Activated T-cell treated with anti-CD3 and anti-CD28 coated beads, Interleukin-2, amount 50 U/mL, for 72 hours (primary cell): Measurements from ENCODE around the gene DPH6. TPM values are rescaled to one million over a fixed set of nuclear protein-coding genes. Genes with fewer than 3 reads are reported as not detected.

Experiments used
- ATAC-seq, 2 donors: fragments of 150-1000 bp; cut with Tn5 transposase; replicated peaks in 1 of 2; 2 replicates each; pipeline ENCODE4 v1.10.0; 2021; ENCODE audit warnings: moderate library complexity in 2 of 2, mild to moderate bottlenecking in 1 of 2
- DNase-seq, 2 donors: peaks; one replicate each; pipeline ENCODE4 v3.0.0; 2021 to 2022; ENCODE audit warnings: mixed read lengths in 1 of 2
- H3K27ac Mint-ChIP-seq: one replicate; pipeline ENCODE4 v1.8.0; 2022; ENCODE audit warnings: mild to moderate bottlenecking, moderate library complexity, mixed read lengths
- H3K27me3 Mint-ChIP-seq: one replicate; pipeline ENCODE4 v1.8.0; 2022; ENCODE audit warnings: low read depth, mixed read lengths
- H3K36me3 Mint-ChIP-seq, 2 donors: one replicate each; pipeline ENCODE4 v1.8.0; 2022; ENCODE audit warnings: mixed read lengths in 2 of 2, mild to moderate bottlenecking in 1 of 2; ENCODE audit not compliant: insufficient read depth in 2 of 2
- H3K4me1 Mint-ChIP-seq: one replicate; pipeline ENCODE4 v1.8.0; 2022; ENCODE audit warnings: low read depth, mixed read lengths
- H3K4me3 Mint-ChIP-seq, 2 donors: one replicate each; pipeline ENCODE4 v1.8.0; 2022; ENCODE audit warnings: mild to moderate bottlenecking in 2 of 2, mixed read lengths in 2 of 2, moderate library complexity in 2 of 2
- H3K9me3 Mint-ChIP-seq, 2 donors: one replicate each; pipeline ENCODE4 v1.8.0; 2022; ENCODE audit warnings: mixed read lengths in 2 of 2
- total RNA-seq, 2 donors: library from RNA; stranded (reverse); gene quantifications; one replicate each; pipeline ENCODE4 v1.2.3, GENCODE V29; 2022

The DPH6 gene
- total RNA-seq, 2 donors from 2014 or later, result 8.8 to 10.5 TPM

DNA sequence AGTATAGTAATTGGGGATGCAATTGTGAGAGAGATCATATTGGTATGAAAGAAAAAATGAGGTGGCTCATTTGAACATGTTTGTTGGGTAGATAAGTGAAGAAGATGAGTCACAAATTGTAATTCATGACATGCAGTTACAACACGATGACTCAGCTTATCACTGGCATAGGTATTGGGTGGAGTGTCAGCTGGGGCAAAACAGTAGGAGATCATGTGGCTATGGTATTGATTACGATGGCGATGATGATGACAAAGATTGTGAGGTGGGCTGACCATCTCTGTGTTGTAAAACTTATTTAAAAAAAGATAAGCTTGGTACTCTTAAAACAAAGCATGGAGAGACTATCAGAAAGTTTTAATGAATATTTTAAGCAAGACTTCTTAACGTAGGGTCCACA lies 11.6 kb upstream of the DPH6 start:
- Mint-ChIP-seq H3K27ac (no peak overlapping the region), H3K4me1 (peaks cover 7% of the 10 kb centered on the region), H3K9me3 (peaks cover 0 to 1% of the 10 kb centered on the region in 2 donors), H3K4me3 (no peak overlapping the region), H3K36me3 (no peaks in the 10 kb centered on the region), H3K27me3 (no peaks in the 10 kb centered on the region)
- peak in 1 of 2 donors; percentile 70 for ATAC-seq
- no peak for DNase-seq

DNA sequence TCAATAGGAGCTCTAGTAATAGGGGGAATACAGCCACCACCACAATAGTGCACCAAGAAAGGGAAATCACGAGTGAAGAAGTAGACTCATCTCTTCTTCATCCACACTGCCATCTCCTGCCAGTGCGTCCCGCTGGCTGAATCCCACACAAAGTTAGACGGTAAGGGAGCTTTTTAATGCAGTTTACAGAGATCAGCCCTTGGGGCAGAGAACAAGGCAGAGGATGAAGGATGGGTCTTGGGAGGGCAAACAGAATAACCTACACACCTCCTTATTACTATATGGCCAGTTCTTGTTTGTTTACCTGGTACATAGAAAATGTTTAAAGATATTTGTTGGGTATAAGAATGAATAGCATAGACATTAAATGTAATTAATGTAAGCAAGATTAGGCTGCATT lies 11.0 kb upstream of the DPH6 start:
- no peak overlapping the region for H3K4me3 Mint-ChIP-seq
- H3K4me1 Mint-ChIP-seq, result peaks cover 7% of the 10 kb centered on the region
- H3K27ac Mint-ChIP-seq, result no peak overlapping the region
- peaks cover 0 to 1% of the 10 kb centered on the region in 2 donors for H3K9me3 Mint-ChIP-seq
- H3K36me3 Mint-ChIP-seq, result no peaks in the 10 kb centered on the region
- DNase-seq (no peak), ATAC-seq (no peak)
- H3K27me3 Mint-ChIP-seq, result no peaks in the 10 kb centered on the region

- Mint-ChIP-seq H3K4me1 (peaks cover 7% of the 10 kb centered on the region), H3K36me3 (no peaks in the 10 kb centered on the region), H3K27me3 (no peaks in the 10 kb centered on the region), H3K9me3 (peaks cover 0 to 1% of the 10 kb centered on the region in 2 donors), H3K27ac (no peak overlapping the region), H3K4me3 (no peak overlapping the region)
- ATAC-seq (no peak), DNase-seq (no peak)
Measured at GRCh38 chr15:35555244-35555643, 9.3 kb upstream of the DPH6 start.

DNA sequence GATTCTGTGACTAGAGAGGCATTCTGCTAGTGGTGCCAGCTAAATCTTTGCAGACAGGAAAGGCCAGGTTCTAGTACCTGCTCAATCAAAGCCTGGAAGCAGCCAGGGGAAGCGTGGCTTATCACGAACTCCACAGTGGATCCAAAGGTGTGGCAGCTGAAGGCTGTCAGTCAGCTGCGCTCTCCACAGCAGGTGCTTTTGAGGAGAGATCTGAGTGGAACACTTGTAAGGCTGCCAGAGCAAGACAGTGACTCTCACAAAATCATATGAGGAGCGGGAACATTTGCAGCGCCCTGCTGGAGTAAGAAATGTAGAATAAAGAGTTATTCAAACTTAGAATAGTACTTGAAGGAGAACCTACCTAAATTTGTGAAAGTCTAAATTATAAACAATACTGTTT lies 5.0 kb upstream of the DPH6 start:
- Mint-ChIP-seq H3K36me3 (peaks cover 0 to 2% of the 10 kb centered on the region in 2 donors), H3K27ac (no peak overlapping the region), H3K4me1 (peaks cover 13% of the 10 kb centered on the region), H3K9me3 (no peaks in the 10 kb centered on the region), H3K27me3 (no peaks in the 10 kb centered on the region), H3K4me3 (no peak overlapping the region)
- ATAC-seq (no peak), DNase-seq (no peak)

- ATAC-seq (no peak), DNase-seq (no peak)
- peaks cover 2% of the 10 kb centered on the region in 2 donors for H3K36me3 Mint-ChIP-seq
- no peak overlapping the region for H3K4me3 Mint-ChIP-seq
- H3K27ac Mint-ChIP-seq, result no peak overlapping the region
- H3K27me3 Mint-ChIP-seq, result no peaks in the 10 kb centered on the region
- peaks cover 24% of the 10 kb centered on the region for H3K4me1 Mint-ChIP-seq
- H3K9me3 Mint-ChIP-seq, result no peaks in the 10 kb centered on the region
Measured at GRCh38 chr15:35549567-35549966, 3.6 kb upstream of the DPH6 start.

DNA sequence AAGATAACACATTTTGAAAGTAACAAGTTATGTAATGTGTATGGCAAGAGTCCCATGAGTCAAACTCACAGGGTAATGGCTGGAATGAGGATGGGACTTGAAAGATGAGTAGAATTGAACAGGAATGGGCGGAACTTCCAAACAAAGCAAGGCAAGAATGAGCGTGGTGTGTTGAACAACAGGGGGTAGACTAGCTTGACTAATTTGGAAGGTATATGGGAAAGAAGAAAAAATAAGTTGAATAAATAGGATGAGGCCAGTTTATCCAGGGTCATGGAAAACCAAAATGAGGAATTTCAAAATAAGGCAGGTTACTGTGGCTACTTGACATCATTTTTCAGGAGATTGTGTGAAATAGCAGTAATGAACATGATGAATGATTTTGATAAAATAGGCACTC lies 2.5 kb upstream of the DPH6 start:
- H3K4me1 Mint-ChIP-seq, result peaks cover 30% of the 10 kb centered on the region
- H3K27ac Mint-ChIP-seq, result no peak overlapping the region
- ATAC-seq, result no peak
- H3K4me3 Mint-ChIP-seq, result no peak overlapping the region
- peaks cover 2% of the 10 kb centered on the region in 2 donors for H3K36me3 Mint-ChIP-seq
- H3K9me3 Mint-ChIP-seq, result no peaks in the 10 kb centered on the region
- no peaks in the 10 kb centered on the region for H3K27me3 Mint-ChIP-seq
- no peak for DNase-seq

- Mint-ChIP-seq H3K36me3 (peaks cover 2% of the 10 kb centered on the region in 2 donors), H3K27ac (no peak overlapping the region), H3K4me3 (no peak overlapping the region), H3K9me3 (no peaks in the 10 kb centered on the region), H3K4me1 (peaks cover 30% of the 10 kb centered on the region), H3K27me3 (no peaks in the 10 kb centered on the region)
- DNase-seq, result no peak
- no peak for ATAC-seq
Measured at GRCh38 chr15:35547775-35548364, 1.9 kb upstream of the DPH6 start.

DNA sequence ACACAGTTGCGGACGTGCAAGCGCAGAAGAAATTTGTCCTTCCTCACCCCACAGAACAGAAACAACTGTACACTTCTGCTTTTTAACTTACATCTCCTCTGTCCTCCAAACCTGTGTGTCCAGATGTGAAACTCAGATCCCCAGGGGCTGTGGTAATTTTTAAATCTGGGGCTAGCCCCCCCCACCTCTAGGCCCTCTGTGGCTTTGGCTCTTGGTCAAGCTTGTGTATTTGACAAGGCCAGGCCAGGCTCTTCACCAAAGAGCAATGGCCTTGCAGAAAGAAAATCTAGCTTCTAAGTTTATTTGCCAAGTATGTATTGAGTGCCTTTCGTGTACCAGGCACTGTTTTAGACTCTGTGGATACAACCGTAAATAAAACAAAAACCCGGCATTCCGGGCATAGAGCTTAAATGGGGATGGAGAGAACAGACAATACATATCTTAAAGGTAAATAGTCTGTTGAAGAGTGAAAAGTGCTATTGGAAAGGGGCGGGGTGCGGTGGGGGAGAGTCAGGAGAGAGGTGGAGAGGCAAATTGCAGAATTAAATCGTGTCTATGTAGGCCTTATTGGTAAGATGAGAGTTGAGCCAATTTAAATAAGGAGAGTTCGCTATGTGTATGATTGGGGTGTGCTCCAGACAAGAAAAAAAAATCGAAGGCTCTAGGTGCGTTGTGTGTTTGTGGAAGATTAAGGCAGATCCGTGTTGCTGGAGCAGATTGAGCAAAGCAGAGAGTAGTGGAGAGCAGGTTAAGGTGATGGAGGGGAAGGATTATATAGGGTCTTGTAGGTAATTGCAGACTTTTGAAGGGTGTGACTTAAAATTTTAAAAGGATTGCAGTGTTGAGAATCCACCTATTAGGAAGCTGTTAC lies 781 bp upstream of the DPH6 start:
- H3K4me3 Mint-ChIP-seq, result peak overlapping the region; percentile 91 to 99
- H3K9me3 Mint-ChIP-seq, result no peaks in the 10 kb centered on the region
- no peaks in the 10 kb centered on the region for H3K27me3 Mint-ChIP-seq
- peaks cover 2% of the 10 kb centered on the region in 2 donors for H3K36me3 Mint-ChIP-seq
- DNase-seq, result no peak
- ATAC-seq, result no peak
- peaks cover 30% of the 10 kb centered on the region for H3K4me1 Mint-ChIP-seq
- peak overlapping the region; percentile 91 for H3K27ac Mint-ChIP-seq

- Mint-ChIP-seq H3K9me3 (no peaks in the 10 kb centered on the region), H3K27me3 (no peaks in the 10 kb centered on the region), H3K27ac (peak overlapping the region; percentile 85), H3K4me3 (peak overlapping the region; percentile 91 to 99), H3K4me1 (peaks cover 30% of the 10 kb centered on the region), H3K36me3 (peaks cover 2% of the 10 kb centered on the region in 2 donors)
- ATAC-seq, result peak; percentile 10 to 27
- peak; percentile 6 to 31 for DNase-seq
Measured at GRCh38 chr15:35545316-35545823, 595 bp downstream of the DPH6 start.

DNA sequence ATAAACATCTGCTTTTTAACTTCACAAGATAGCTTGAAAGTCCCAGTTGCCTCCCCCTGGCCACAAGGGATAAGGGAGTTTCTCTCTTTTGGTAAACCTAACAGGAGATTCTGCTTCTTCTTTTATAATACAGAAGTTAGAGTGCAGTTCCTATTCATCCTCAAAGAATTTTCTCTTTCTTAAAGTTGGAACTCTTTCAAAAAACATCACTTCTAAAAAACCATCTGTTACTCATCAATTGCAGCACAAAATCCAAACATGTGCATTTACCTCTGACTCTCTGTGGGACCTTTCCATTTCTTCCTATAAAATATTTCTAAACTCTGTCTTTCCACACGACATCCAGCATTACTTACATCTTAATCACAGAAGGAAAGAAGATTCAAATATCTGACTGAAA lies 5.1 kb downstream of the DPH6 start:
- DNase-seq (no peak), ATAC-seq (no peak)
- Mint-ChIP-seq H3K4me3 (no peak overlapping the region), H3K4me1 (peaks cover 18% of the 10 kb centered on the region), H3K9me3 (no peaks in the 10 kb centered on the region), H3K36me3 (peaks cover 0 to 2% of the 10 kb centered on the region in 2 donors), H3K27me3 (no peaks in the 10 kb centered on the region), H3K27ac (no peak overlapping the region)

GRCh38 chr15:35540021-35540420 lies 5.9 kb downstream of the DPH6 start:
- ATAC-seq, result no peak
- H3K36me3 Mint-ChIP-seq, result no peaks in the 10 kb centered on the region
- no peaks in the 10 kb centered on the region for H3K27me3 Mint-ChIP-seq
- H3K9me3 Mint-ChIP-seq, result no peaks in the 10 kb centered on the region
- no peak overlapping the region for H3K4me3 Mint-ChIP-seq
- no peak overlapping the region for H3K27ac Mint-ChIP-seq
- DNase-seq, result no peak
- H3K4me1 Mint-ChIP-seq, result peaks cover 11% of the 10 kb centered on the region

DNA sequence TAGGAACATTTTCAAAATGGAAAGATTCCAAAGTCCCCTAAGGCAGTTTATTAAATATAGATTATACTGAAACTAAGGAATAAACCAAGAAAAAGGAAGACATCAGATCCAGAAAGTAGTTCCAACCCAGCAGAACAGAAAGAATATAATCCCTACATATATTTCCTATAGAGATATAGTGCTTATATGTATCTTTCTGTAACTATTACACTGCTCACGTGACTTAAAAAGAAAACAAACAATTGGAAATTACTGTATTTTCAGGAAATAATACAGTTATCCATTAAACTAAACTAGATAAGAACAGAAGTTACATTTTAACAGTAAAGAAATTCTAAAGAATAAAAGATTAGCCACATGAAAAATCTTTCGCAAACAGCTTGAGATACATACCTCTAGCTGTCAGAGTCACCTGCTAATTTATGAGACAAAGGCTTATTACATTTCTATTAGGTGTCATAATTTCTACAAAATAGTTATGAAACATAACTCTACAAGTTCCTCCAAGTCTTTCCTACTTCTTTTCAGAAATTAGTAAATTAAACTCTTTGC lies 10.5 kb downstream of the DPH6 start:
- Mint-ChIP-seq H3K4me1 (no peaks in the 10 kb centered on the region), H3K27ac (no peak overlapping the region), H3K4me3 (no peak overlapping the region), H3K27me3 (no peaks in the 10 kb centered on the region), H3K36me3 (peaks cover under 1 to 6% of the 10 kb centered on the region in 2 donors), H3K9me3 (peaks cover 0 to 1% of the 10 kb centered on the region in 2 donors)
- DNase-seq (no peak), ATAC-seq (no peak)
